GM23338 (cell line): ENCODE data around the gene RFX4. TPM values are rescaled to one million over a fixed set of nuclear protein-coding genes. Genes with fewer than 3 reads are reported as not detected.

ENCODE experiments used
- ATAC-seq: fragments of 200-7000 bp; cut with Tn5 transposase; 3 replicates; pipeline ENCODE4 v1.9.1; 2020
- DNase-seq: peaks from one replicate; pipeline ENCODE4 v3.0.0-alpha.2; 2015; ENCODE audit warnings: low spot score
- H2AFZ ChIP-seq: fragments of 200-600 bp; sonication (generic); 2 replicates; pipeline ENCODE4 v1.8.0; 2016; ENCODE audit warnings: antibody characterized with exemption, mild to moderate bottlenecking, moderate library complexity
- H3F3A ChIP-seq: fragments of 200-600 bp; sonication (generic); replicated peaks from 2 replicates; pipeline ENCODE4 v1.8.0; 2017; ENCODE audit warnings: antibody characterized with exemption, mixed run types, low read depth
- H3K27ac ChIP-seq: fragments of 200-600 bp; sonication (generic); 2 replicates; pipeline ENCODE4 v1.6.1; 2016; ENCODE audit warnings: low read depth
- H3K27me3 ChIP-seq: fragments of 200-600 bp; sonication (generic); 2 replicates; pipeline ENCODE4 v1.8.0; 2016; ENCODE audit warnings: mild to moderate bottlenecking, mixed run types, moderate library complexity; ENCODE audit not compliant: insufficient read depth
- H3K36me3 ChIP-seq: fragments of 200-600 bp; sonication (generic); 2 replicates; pipeline ENCODE4 v1.8.0; 2016; ENCODE audit warnings: mild to moderate bottlenecking; ENCODE audit not compliant: insufficient read depth
- H3K4me1 ChIP-seq: fragments of 200-600 bp; sonication (generic); 2 replicates; pipeline ENCODE4 v1.8.0; 2016; ENCODE audit warnings: mild to moderate bottlenecking, moderate library complexity; ENCODE audit not compliant: insufficient read depth
- H3K4me2 ChIP-seq: fragments of 200-600 bp; sonication (generic); 2 replicates; pipeline ENCODE4 v1.7.1; 2017; ENCODE audit warnings: mixed run types
- H3K4me3 ChIP-seq: fragments of 200-600 bp; sonication (generic); 2 replicates; pipeline ENCODE4 v1.6.1; 2016; ENCODE audit warnings: mixed run types
- H3K79me2 ChIP-seq: fragments of 200-600 bp; sonication (generic); replicated peaks from 2 replicates; pipeline ENCODE4 v1.8.0; 2017; ENCODE audit warnings: mild to moderate bottlenecking; ENCODE audit not compliant: insufficient read depth
- H3K9me2 ChIP-seq: fragments of 200-600 bp; sonication (generic); 2 replicates; pipeline ENCODE4 v1.8.0; 2017; ENCODE audit not compliant: insufficient read depth
- H4K20me1 ChIP-seq: fragments of 200-600 bp; sonication (generic); replicated peaks from 2 replicates; pipeline ENCODE4 v1.8.0; 2017; ENCODE audit warnings: mild to moderate bottlenecking; ENCODE audit not compliant: insufficient read depth
- H3K27ac Mint-ChIP-seq: 2 replicates; pipeline ENCODE4 v1.8.0; 2020; ENCODE audit warnings: inconsistent platforms, mild to moderate bottlenecking, moderate library complexity, mixed read lengths
- H3K27me3 Mint-ChIP-seq: 3 replicates; pipeline ENCODE4 v1.8.0; 2022; ENCODE audit warnings: low read depth, mild to moderate bottlenecking, moderate library complexity, mixed read lengths, inconsistent platforms; ENCODE audit not compliant: insufficient read depth, poor library complexity
- H3K36me3 Mint-ChIP-seq: 3 replicates; pipeline ENCODE4 v1.8.0; 2021; ENCODE audit warnings: low read depth, mild to moderate bottlenecking, inconsistent platforms, moderate library complexity, mixed read lengths
- H3K4me1 Mint-ChIP-seq: 3 replicates; pipeline ENCODE4 v1.8.0; 2020; ENCODE audit warnings: mild to moderate bottlenecking, inconsistent platforms, mixed read lengths
- H3K4me3 Mint-ChIP-seq: 3 replicates; pipeline ENCODE4 v1.8.0; 2021; ENCODE audit warnings: moderate library complexity, mild to moderate bottlenecking, inconsistent platforms, mixed read lengths
- H3K9me3 Mint-ChIP-seq: 3 replicates; pipeline ENCODE4 v1.8.0; 2020; ENCODE audit warnings: moderate library complexity, mild to moderate bottlenecking, inconsistent platforms, mixed read lengths
- CREB1 ChIP-seq: fragments of 250-450 bp; sonication (Bioruptor Pico); IDR thresholded peaks from 2 replicates; pipeline ENCODE4 v1.5.0; 2020; ENCODE audit warnings: low read depth, mild to moderate bottlenecking, moderate library complexity
- EZH2 ChIP-seq: fragments of 200-600 bp; sonication (generic); IDR thresholded peaks from one replicate; pipeline ENCODE4 v1.8.0; 2017; ENCODE audit warnings: antibody characterized with exemption, mild to moderate bottlenecking, low read depth; ENCODE audit not compliant: unreplicated experiment
- EZH2phosphoT487 ChIP-seq: fragments of 200-600 bp; sonication (generic); IDR thresholded peaks from one replicate; pipeline ENCODE4 v1.8.1; 2018; ENCODE audit warnings: antibody characterized with exemption; ENCODE audit not compliant: unreplicated experiment
- JUNB ChIP-seq: IDR thresholded peaks from one replicate; pipeline ENCODE4 v1.6.1; 2016; ENCODE audit warnings: antibody characterized with exemption; ENCODE audit not compliant: unreplicated experiment
- NANOG ChIP-seq: IDR thresholded peaks from 2 replicates; pipeline ENCODE4 v1.6.1; 2016; ENCODE audit warnings: antibody characterized with exemption, borderline replicate concordance
- POLR2AphosphoS5 ChIP-seq: IDR thresholded peaks from 2 replicates; pipeline ENCODE4 v1.6.1; 2016; ENCODE audit warnings: antibody characterized with exemption, low read depth
- STAT1 ChIP-seq: IDR thresholded peaks from one replicate; pipeline ENCODE4 v1.6.1; 2016; ENCODE audit warnings: antibody characterized with exemption; ENCODE audit not compliant: unreplicated experiment
- ZNF114 ChIP-seq: fragments of 250-450 bp; sonication (Bioruptor Pico); IDR thresholded peaks from 2 replicates; pipeline ENCODE4 v1.5.0; 2020; ENCODE audit warnings: mild to moderate bottlenecking, moderate library complexity
- ZNF331 ChIP-seq: fragments of 250-450 bp; sonication (Bioruptor Pico); IDR thresholded peaks from 2 replicates; pipeline ENCODE4 v1.5.0; 2020; ENCODE audit warnings: low read depth, mild to moderate bottlenecking, moderate library complexity
- polyA plus RNA-seq: library from polyadenylated mRNA; unstranded; fragments of >200 nt; fragmentation: Nextera tagmentation; extraction: Ambion mirVana; gene quantifications from 2 replicates; pipeline ENCODE4 v1.2.1, GENCODE V29; 2016
- total RNA-seq: library from RNA; depleted of rRNA; stranded (reverse); fragments of >200 nt; shearing (Covaris generic); gene quantifications from 2 replicates; pipeline ENCODE4 v1.2.3, GENCODE V29; 2014
- TF ChIP-seq, protein P1 (sequence below), 2 experiments: fragments of 200-600 bp in 1 of 2; sonication (generic) in 1 of 2; conservative IDR thresholded peaks; 2 replicates each; pipeline versions ENCODE4 v1.5.1 to v1.6.1; 2016 to 2017; ENCODE audit warnings: antibody characterized with exemption in 2 of 2, low read depth in 2 of 2, mild to moderate bottlenecking in 2 of 2, moderate library complexity in 1 of 2
- TF ChIP-seq, protein P2 (sequence below): IDR thresholded peaks from one replicate; pipeline ENCODE4 v1.6.1; 2018; ENCODE audit warnings: antibody characterized with exemption; ENCODE audit not compliant: unreplicated experiment
- TF ChIP-seq, protein P3 (sequence below): IDR thresholded peaks from 2 replicates; pipeline ENCODE4 v1.6.1; 2016; ENCODE audit warnings: antibody characterized with exemption
- TF ChIP-seq, protein P4 (sequence below): fragments of 250-450 bp; sonication (Bioruptor Pico); IDR thresholded peaks from 2 replicates; pipeline ENCODE4 v1.5.0; 2020; ENCODE audit warnings: mild to moderate bottlenecking, moderate library complexity

Gene RFX4
- total and polyA plus RNA-seq, 2 experiments from 2014 or later = 0.23 TPM; not detected in 1

DNA sequence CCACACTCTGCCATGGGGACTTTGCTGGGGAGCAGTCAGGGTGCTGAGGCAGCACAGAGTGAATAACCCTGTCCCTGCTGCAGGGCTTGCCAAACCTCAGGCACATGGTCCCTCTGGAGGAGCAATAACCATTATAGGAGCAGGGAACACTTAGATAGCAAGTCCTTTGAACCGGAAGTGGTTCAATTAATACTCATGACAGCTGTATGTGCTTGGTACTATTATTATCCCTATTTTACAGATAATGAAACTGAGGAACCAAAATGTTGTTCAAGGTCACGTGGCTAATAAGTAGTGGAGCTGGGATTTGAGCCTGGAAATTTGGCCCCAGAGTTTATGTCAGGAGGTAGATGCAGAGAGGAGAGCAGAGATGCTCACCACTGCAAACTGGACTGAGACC is 49.0 kb downstream of the RFX4 start:
- Mint-ChIP-seq H3K9me3 (no peaks in the 10 kb centered on the region), H3K36me3 (no peaks in the 10 kb centered on the region), H3K27me3 (peaks cover 6% of the 10 kb centered on the region), H3K4me3 (no peak overlapping the region), H3K27ac (no peak overlapping the region), H3K4me1 (peaks cover 2% of the 10 kb centered on the region; the same call in 2 of the 3 replicates)
- Histone ChIP-seq H3K4me1 (no peaks in the 10 kb centered on the region), H3K4me3 (no peak overlapping the region), H3K4me2 (no peak overlapping the region), H3K79me2 (no peaks in the 10 kb centered on the region), H3K36me3 (no peaks in the 10 kb centered on the region), H3K27me3 (no peaks in the 10 kb centered on the region), H4K20me1 (no peaks in the 10 kb centered on the region), H3K27ac (no peak overlapping the region), H3K9me2 (peaks cover 5% of the 10 kb centered on the region; the same call in 1 of the 2 replicates), H3F3A (no peaks in the 10 kb centered on the region), H2AFZ (0 out of 2 replicates have a peak overlapping the region, but pooled peaks have one; percentile 28)
- TF ChIP-seq ZNF331 (CRISPR knock-in tag) (no peak), POLR2AphosphoS5 (no peak), STAT1 (no peak), EZH2 (no peak), EZH2phosphoT487 (no peak), NANOG (no peak), JUNB (no peak), CREB1 (CRISPR knock-in tag) (no peak), ZNF114 (CRISPR knock-in tag) (no peak)
- TF ChIP-seq, protein P1, sequence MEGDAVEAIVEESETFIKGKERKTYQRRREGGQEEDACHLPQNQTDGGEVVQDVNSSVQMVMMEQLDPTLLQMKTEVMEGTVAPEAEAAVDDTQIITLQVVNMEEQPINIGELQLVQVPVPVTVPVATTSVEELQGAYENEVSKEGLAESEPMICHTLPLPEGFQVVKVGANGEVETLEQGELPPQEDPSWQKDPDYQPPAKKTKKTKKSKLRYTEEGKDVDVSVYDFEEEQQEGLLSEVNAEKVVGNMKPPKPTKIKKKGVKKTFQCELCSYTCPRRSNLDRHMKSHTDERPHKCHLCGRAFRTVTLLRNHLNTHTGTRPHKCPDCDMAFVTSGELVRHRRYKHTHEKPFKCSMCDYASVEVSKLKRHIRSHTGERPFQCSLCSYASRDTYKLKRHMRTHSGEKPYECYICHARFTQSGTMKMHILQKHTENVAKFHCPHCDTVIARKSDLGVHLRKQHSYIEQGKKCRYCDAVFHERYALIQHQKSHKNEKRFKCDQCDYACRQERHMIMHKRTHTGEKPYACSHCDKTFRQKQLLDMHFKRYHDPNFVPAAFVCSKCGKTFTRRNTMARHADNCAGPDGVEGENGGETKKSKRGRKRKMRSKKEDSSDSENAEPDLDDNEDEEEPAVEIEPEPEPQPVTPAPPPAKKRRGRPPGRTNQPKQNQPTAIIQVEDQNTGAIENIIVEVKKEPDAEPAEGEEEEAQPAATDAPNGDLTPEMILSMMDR (conservative IDR thresholded peaks at IDR 0.05; ENCODE audit: low read depth in 2 of 2) = no peak
- TF ChIP-seq, protein P2, sequence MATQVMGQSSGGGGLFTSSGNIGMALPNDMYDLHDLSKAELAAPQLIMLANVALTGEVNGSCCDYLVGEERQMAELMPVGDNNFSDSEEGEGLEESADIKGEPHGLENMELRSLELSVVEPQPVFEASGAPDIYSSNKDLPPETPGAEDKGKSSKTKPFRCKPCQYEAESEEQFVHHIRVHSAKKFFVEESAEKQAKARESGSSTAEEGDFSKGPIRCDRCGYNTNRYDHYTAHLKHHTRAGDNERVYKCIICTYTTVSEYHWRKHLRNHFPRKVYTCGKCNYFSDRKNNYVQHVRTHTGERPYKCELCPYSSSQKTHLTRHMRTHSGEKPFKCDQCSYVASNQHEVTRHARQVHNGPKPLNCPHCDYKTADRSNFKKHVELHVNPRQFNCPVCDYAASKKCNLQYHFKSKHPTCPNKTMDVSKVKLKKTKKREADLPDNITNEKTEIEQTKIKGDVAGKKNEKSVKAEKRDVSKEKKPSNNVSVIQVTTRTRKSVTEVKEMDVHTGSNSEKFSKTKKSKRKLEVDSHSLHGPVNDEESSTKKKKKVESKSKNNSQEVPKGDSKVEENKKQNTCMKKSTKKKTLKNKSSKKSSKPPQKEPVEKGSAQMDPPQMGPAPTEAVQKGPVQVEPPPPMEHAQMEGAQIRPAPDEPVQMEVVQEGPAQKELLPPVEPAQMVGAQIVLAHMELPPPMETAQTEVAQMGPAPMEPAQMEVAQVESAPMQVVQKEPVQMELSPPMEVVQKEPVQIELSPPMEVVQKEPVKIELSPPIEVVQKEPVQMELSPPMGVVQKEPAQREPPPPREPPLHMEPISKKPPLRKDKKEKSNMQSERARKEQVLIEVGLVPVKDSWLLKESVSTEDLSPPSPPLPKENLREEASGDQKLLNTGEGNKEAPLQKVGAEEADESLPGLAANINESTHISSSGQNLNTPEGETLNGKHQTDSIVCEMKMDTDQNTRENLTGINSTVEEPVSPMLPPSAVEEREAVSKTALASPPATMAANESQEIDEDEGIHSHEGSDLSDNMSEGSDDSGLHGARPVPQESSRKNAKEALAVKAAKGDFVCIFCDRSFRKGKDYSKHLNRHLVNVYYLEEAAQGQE = no peak
- TF ChIP-seq, protein P3, sequence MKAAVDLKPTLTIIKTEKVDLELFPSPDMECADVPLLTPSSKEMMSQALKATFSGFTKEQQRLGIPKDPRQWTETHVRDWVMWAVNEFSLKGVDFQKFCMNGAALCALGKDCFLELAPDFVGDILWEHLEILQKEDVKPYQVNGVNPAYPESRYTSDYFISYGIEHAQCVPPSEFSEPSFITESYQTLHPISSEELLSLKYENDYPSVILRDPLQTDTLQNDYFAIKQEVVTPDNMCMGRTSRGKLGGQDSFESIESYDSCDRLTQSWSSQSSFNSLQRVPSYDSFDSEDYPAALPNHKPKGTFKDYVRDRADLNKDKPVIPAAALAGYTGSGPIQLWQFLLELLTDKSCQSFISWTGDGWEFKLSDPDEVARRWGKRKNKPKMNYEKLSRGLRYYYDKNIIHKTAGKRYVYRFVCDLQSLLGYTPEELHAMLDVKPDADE = no peak
- TF ChIP-seq, protein P4, sequence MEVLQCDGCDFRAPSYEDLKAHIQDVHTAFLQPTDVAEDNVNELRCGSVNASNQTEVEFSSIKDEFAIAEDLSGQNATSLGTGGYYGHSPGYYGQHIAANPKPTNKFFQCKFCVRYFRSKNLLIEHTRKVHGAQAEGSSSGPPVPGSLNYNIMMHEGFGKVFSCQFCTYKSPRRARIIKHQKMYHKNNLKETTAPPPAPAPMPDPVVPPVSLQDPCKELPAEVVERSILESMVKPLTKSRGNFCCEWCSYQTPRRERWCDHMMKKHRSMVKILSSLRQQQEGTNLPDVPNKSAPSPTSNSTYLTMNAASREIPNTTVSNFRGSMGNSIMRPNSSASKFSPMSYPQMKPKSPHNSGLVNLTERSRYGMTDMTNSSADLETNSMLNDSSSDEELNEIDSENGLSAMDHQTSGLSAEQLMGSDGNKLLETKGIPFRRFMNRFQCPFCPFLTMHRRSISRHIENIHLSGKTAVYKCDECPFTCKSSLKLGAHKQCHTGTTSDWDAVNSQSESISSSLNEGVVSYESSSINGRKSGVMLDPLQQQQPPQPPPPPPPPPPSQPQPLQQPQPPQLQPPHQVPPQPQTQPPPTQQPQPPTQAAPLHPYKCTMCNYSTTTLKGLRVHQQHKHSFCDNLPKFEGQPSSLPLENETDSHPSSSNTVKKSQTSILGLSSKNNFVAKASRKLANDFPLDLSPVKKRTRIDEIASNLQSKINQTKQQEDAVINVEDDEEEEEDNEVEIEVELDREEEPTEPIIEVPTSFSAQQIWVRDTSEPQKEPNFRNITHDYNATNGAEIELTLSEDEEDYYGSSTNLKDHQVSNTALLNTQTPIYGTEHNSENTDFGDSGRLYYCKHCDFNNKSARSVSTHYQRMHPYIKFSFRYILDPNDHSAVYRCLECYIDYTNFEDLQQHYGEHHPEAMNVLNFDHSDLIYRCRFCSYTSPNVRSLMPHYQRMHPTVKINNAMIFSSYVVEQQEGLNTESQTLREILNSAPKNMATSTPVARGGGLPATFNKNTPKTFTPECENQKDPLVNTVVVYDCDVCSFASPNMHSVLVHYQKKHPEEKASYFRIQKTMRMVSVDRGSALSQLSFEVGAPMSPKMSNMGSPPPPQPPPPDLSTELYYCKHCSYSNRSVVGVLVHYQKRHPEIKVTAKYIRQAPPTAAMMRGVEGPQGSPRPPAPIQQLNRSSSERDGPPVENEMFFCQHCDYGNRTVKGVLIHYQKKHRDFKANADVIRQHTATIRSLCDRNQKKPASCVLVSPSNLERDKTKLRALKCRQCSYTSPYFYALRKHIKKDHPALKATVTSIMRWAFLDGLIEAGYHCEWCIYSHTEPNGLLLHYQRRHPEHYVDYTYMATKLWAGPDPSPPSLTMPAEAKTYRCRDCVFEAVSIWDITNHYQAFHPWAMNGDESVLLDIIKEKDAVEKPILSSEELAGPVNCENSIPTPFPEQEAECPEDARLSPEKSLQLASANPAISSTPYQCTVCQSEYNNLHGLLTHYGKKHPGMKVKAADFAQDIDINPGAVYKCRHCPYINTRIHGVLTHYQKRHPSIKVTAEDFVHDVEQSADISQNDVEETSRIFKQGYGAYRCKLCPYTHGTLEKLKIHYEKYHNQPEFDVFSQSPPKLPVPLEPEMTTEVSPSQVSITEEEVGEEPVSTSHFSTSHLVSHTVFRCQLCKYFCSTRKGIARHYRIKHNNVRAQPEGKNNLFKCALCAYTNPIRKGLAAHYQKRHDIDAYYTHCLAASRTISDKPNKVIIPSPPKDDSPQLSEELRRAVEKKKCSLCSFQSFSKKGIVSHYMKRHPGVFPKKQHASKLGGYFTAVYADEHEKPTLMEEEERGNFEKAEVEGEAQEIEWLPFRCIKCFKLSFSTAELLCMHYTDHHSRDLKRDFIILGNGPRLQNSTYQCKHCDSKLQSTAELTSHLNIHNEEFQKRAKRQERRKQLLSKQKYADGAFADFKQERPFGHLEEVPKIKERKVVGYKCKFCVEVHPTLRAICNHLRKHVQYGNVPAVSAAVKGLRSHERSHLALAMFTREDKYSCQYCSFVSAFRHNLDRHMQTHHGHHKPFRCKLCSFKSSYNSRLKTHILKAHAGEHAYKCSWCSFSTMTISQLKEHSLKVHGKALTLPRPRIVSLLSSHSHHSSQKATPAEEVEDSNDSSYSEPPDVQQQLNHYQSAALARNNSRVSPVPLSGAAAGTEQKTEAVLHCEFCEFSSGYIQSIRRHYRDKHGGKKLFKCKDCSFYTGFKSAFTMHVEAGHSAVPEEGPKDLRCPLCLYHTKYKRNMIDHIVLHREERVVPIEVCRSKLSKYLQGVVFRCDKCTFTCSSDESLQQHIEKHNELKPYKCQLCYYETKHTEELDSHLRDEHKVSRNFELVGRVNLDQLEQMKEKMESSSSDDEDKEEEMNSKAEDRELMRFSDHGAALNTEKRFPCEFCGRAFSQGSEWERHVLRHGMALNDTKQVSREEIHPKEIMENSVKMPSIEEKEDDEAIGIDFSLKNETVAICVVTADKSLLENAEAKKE (CRISPR knock-in tag) = no peak
- ATAC-seq (no peak), DNase-seq (no peak)
